Measurements from ENCODE around the gene JAZF1.

The JAZF1 gene

GRCh38 chr7:28015169-28015568 is 165.4 kb downstream of the JAZF1 start:
- TF ChIP-seq CEBPB (IDR thresholded peaks at IDR 0.05) = no peak
- no peak for TF ChIP-seq NFIC (IDR thresholded peaks at IDR 0.05)
- TF ChIP-seq EP300 (IDR thresholded peaks at IDR 0.05; ENCODE audit: borderline replicate concordance) = no peak
- no peak for TF ChIP-seq TEAD4 (IDR thresholded peaks at IDR 0.05)
- no peak for TF ChIP-seq YY1 (IDR thresholded peaks at IDR 0.05; ENCODE audit: low read depth)
- TF ChIP-seq FOXM1 (IDR thresholded peaks at IDR 0.05; ENCODE audit: borderline replicate concordance, low read depth) = no peak
- TF ChIP-seq EGR1 (IDR thresholded peaks at IDR 0.05) = no peak

- TF ChIP-seq REST (IDR thresholded peaks at IDR 0.05; ENCODE audit: low read depth) (no peak), TEAD4 (IDR thresholded peaks at IDR 0.05) (no peak), YY1 (IDR thresholded peaks at IDR 0.05; ENCODE audit: low read depth) (no peak), TCF12 (IDR thresholded peaks at IDR 0.05; ENCODE audit: low read depth) (no peak), NFIC (IDR thresholded peaks at IDR 0.05) (no peak), CREB1 (IDR thresholded peaks at IDR 0.05; ENCODE audit: low read depth) (no peak), TAF1 (IDR thresholded peaks at IDR 0.05; ENCODE audit: low read depth) (no peak), RAD21 (IDR thresholded peaks at IDR 0.05; ENCODE audit: low read depth) (no peak), MAX (IDR thresholded peaks at IDR 0.05) (no peak), ZBTB7A (IDR thresholded peaks at IDR 0.05; ENCODE audit: low read depth) (no peak), EP300 (IDR thresholded peaks at IDR 0.05; ENCODE audit: borderline replicate concordance) (no peak), USF1 (IDR thresholded peaks at IDR 0.05) (no peak), CEBPB (IDR thresholded peaks at IDR 0.05) (no peak), EGR1 (IDR thresholded peaks at IDR 0.05) (no peak), FOXM1 (IDR thresholded peaks at IDR 0.05; ENCODE audit: borderline replicate concordance, low read depth) (no peak)
Observed at GRCh38 chr7:28013441-28013840, 167.2 kb downstream of the JAZF1 start.

GRCh38 chr7:28013019-28013418 is 167.6 kb downstream of the JAZF1 start:
- TF ChIP-seq FOXM1 (IDR thresholded peaks at IDR 0.05; ENCODE audit: borderline replicate concordance, low read depth) (no peak), RAD21 (IDR thresholded peaks at IDR 0.05; ENCODE audit: low read depth) (no peak), MAX (IDR thresholded peaks at IDR 0.05) (no peak), EGR1 (IDR thresholded peaks at IDR 0.05) (no peak), REST (IDR thresholded peaks at IDR 0.05; ENCODE audit: low read depth) (no peak), NFIC (IDR thresholded peaks at IDR 0.05) (no peak), TEAD4 (IDR thresholded peaks at IDR 0.05) (no peak), ZBTB7A (IDR thresholded peaks at IDR 0.05; ENCODE audit: low read depth) (no peak), TAF1 (IDR thresholded peaks at IDR 0.05; ENCODE audit: low read depth) (no peak), YY1 (IDR thresholded peaks at IDR 0.05; ENCODE audit: low read depth) (no peak), EP300 (IDR thresholded peaks at IDR 0.05; ENCODE audit: borderline replicate concordance) (no peak), CEBPB (IDR thresholded peaks at IDR 0.05) (no peak), USF1 (IDR thresholded peaks at IDR 0.05) (no peak), TCF12 (IDR thresholded peaks at IDR 0.05; ENCODE audit: low read depth) (no peak), CREB1 (IDR thresholded peaks at IDR 0.05; ENCODE audit: low read depth) (no peak)

GRCh38 chr7:28008911-28009310 is 171.7 kb downstream of the JAZF1 start:
- TF ChIP-seq CREB1 (IDR thresholded peaks at IDR 0.05; ENCODE audit: low read depth) = no peak
- TF ChIP-seq EP300 (IDR thresholded peaks at IDR 0.05; ENCODE audit: borderline replicate concordance) = no peak
- no peak for TF ChIP-seq FOXM1 (IDR thresholded peaks at IDR 0.05; ENCODE audit: borderline replicate concordance, low read depth)
- TF ChIP-seq YY1 (IDR thresholded peaks at IDR 0.05; ENCODE audit: low read depth) = no peak
- no peak for TF ChIP-seq TCF12 (IDR thresholded peaks at IDR 0.05; ENCODE audit: low read depth)
- TF ChIP-seq RAD21 (IDR thresholded peaks at IDR 0.05; ENCODE audit: low read depth) = no peak
- TF ChIP-seq REST (IDR thresholded peaks at IDR 0.05; ENCODE audit: low read depth) = no peak
- no peak for TF ChIP-seq MAX (IDR thresholded peaks at IDR 0.05)
- no peak for TF ChIP-seq TAF1 (IDR thresholded peaks at IDR 0.05; ENCODE audit: low read depth)
- no peak for TF ChIP-seq NFIC (IDR thresholded peaks at IDR 0.05)
- no peak for TF ChIP-seq ZBTB7A (IDR thresholded peaks at IDR 0.05; ENCODE audit: low read depth)
- no peak for TF ChIP-seq USF1 (IDR thresholded peaks at IDR 0.05)
- no peak for TF ChIP-seq TEAD4 (IDR thresholded peaks at IDR 0.05)
